H9 (cell line): Measurements from ENCODE around the gene RPS6KA1. TPM values are rescaled to one million over a fixed set of nuclear protein-coding genes. Genes with fewer than 3 reads are reported as not detected.

Experiments used
- DNase-seq: peaks from one replicate; pipeline ENCODE4 v3.0.0-alpha.2; 2017
- H2AFZ ChIP-seq: one replicate; pipeline ENCODE4 v1.6.1; 2013; ENCODE audit warnings: mild to moderate bottlenecking, low read length, control low read depth, moderate library complexity
- H2AK5ac ChIP-seq: 2 replicates; pipeline ENCODE4 v1.6.1; 2013; ENCODE audit warnings: low read length, control low read depth, mixed read lengths; ENCODE audit not compliant: insufficient read length
- H2BK120ac ChIP-seq: one replicate; pipeline ENCODE4 v1.6.1; 2013; ENCODE audit warnings: low read depth, mild to moderate bottlenecking, low read length, control low read depth, inconsistent platforms; ENCODE audit not compliant: poor library complexity, severe bottlenecking
- H2BK12ac ChIP-seq: 2 replicates; pipeline ENCODE4 v1.6.1; 2013; ENCODE audit warnings: low read length, control low read depth, mixed read lengths, low read depth; ENCODE audit not compliant: insufficient read length
- H2BK15ac ChIP-seq: 2 replicates; pipeline ENCODE4 v1.6.1; 2013; ENCODE audit warnings: low read depth, low read length, control low read depth
- H2BK20ac ChIP-seq: one replicate; pipeline ENCODE4 v1.6.1; 2013; ENCODE audit warnings: low read depth, mild to moderate bottlenecking, low read length, control low read depth, inconsistent platforms; ENCODE audit not compliant: poor library complexity, severe bottlenecking
- H2BK5ac ChIP-seq: 2 replicates; pipeline ENCODE4 v1.6.1; 2013; ENCODE audit warnings: low read length, control low read depth, mixed read lengths; ENCODE audit not compliant: insufficient read length
- H3K14ac ChIP-seq: 2 replicates; pipeline ENCODE4 v1.6.1; 2013; ENCODE audit warnings: low read length, control low read depth; ENCODE audit not compliant: insufficient read depth
- H3K18ac ChIP-seq: 2 replicates; pipeline ENCODE4 v1.6.1; 2013; ENCODE audit warnings: low read depth, mild to moderate bottlenecking, mixed read lengths, low read length, control low read depth; ENCODE audit not compliant: insufficient read length
- H3K23ac ChIP-seq: 2 replicates; pipeline ENCODE4 v1.6.1; 2013; ENCODE audit warnings: low read length, control low read depth, mixed read lengths, low read depth; ENCODE audit not compliant: insufficient read length
- H3K23me2 ChIP-seq: 2 replicates; pipeline ENCODE4 v1.6.1; 2013; ENCODE audit warnings: low read depth, mild to moderate bottlenecking, mixed read lengths, low read length, control low read depth; ENCODE audit not compliant: insufficient read length, poor library complexity, severe bottlenecking
- H3K27ac ChIP-seq: 2 replicates; pipeline ENCODE4 v1.5.1; 2013; ENCODE audit warnings: low read length, control low read depth, mixed read lengths, low read depth; ENCODE audit not compliant: insufficient read length
- H3K27me3 ChIP-seq: 2 replicates; pipeline ENCODE4 v1.6.1; 2013; ENCODE audit warnings: low read length, control low read depth, inconsistent platforms; ENCODE audit not compliant: insufficient read depth
- H3K4ac ChIP-seq: 2 replicates; pipeline ENCODE4 v1.6.1; 2013; ENCODE audit warnings: low read depth, mild to moderate bottlenecking, control low read depth, inconsistent platforms, low read length, moderate library complexity
- H3K4me1 ChIP-seq: 2 replicates; pipeline ENCODE4 v1.6.1; 2013; ENCODE audit warnings: low read length, control low read depth, inconsistent platforms; ENCODE audit not compliant: insufficient read depth
- H3K4me2 ChIP-seq: 2 replicates; pipeline ENCODE4 v1.6.1; 2013; ENCODE audit warnings: low read length, control low read depth, mixed read lengths; ENCODE audit not compliant: insufficient read length, insufficient read depth
- H3K56ac ChIP-seq: 2 replicates; pipeline ENCODE4 v1.6.1; 2013; ENCODE audit warnings: low read depth, mild to moderate bottlenecking, mixed read lengths, low read length, control low read depth; ENCODE audit not compliant: insufficient read length
- H3K79me1 ChIP-seq: 2 replicates; pipeline ENCODE4 v1.6.1; 2013; ENCODE audit warnings: low read depth, mild to moderate bottlenecking, moderate library complexity, low read length, control low read depth, inconsistent platforms; ENCODE audit not compliant: insufficient read depth, poor library complexity, severe bottlenecking
- H3K79me2 ChIP-seq: 2 replicates; pipeline ENCODE4 v1.6.1; 2013; ENCODE audit warnings: low read length, control low read depth, inconsistent platforms; ENCODE audit not compliant: insufficient read depth
- H3K9ac ChIP-seq: 2 replicates; pipeline ENCODE4 v1.6.1; 2013; ENCODE audit warnings: low read length, control low read depth, mixed read lengths; ENCODE audit not compliant: insufficient read length; ENCODE audit errors: extremely low read depth
- H3K9me3 ChIP-seq: one replicate; pipeline ENCODE4 v1.6.1; 2013; ENCODE audit warnings: low read depth, low read length, inconsistent platforms; ENCODE audit not compliant: control insufficient read depth
- H3T11ph ChIP-seq: one replicate; pipeline ENCODE4 v1.6.1; 2013; ENCODE audit warnings: mild to moderate bottlenecking, low read length, control low read depth, inconsistent platforms
- H4K20me1 ChIP-seq: one replicate; pipeline ENCODE4 v1.6.1; 2013; ENCODE audit not compliant: control insufficient read depth, insufficient read length, insufficient read depth
- H4K5ac ChIP-seq: 2 replicates; pipeline ENCODE4 v1.6.1; 2013; ENCODE audit warnings: low read depth, mild to moderate bottlenecking, mixed read lengths, low read length, control low read depth; ENCODE audit not compliant: insufficient read length
- H4K8ac ChIP-seq: replicated peaks from 2 replicates; pipeline ENCODE4 v1.6.1; 2013; ENCODE audit warnings: low read length, control low read depth, mixed read lengths, low read depth; ENCODE audit not compliant: insufficient read length
- H4K91ac ChIP-seq: 2 replicates; pipeline ENCODE4 v1.6.1; 2013; ENCODE audit warnings: low read depth, mild to moderate bottlenecking, moderate library complexity, mixed read lengths, low read length, control low read depth; ENCODE audit not compliant: insufficient read length
- H3K27ac Mint-ChIP-seq, 3 experiments: 2 replicates in 2 of 3; 3 replicates in 1 of 3; pipeline ENCODE4 v1.8.0; 2020 to 2021; ENCODE audit warnings: mixed read lengths in 3 of 3, mild to moderate bottlenecking in 1 of 3, moderate library complexity in 1 of 3
- H3K27me3 Mint-ChIP-seq: 2 replicates; pipeline ENCODE4 v1.8.0; 2021; ENCODE audit warnings: low read depth, mild to moderate bottlenecking, moderate library complexity, mixed read lengths
- H3K36me3 Mint-ChIP-seq, 3 experiments: 2 replicates in 2 of 3; 3 replicates in 1 of 3; pipeline ENCODE4 v1.8.0; 2020 to 2021; ENCODE audit warnings: low read depth in 3 of 3, mixed read lengths in 3 of 3; ENCODE audit not compliant: insufficient read depth in 1 of 3
- H3K4me1 Mint-ChIP-seq, 2 experiments: 2 replicates each; pipeline ENCODE4 v1.8.0; 2020; ENCODE audit warnings: mixed read lengths in 2 of 2
- H3K4me3 Mint-ChIP-seq, 2 experiments: 2 replicates in 1 of 2; 3 replicates in 1 of 2; pipeline ENCODE4 v1.8.0; 2020 to 2021; ENCODE audit warnings: mild to moderate bottlenecking in 2 of 2, mixed read lengths in 2 of 2, moderate library complexity in 1 of 2
- H3K9me3 Mint-ChIP-seq, 2 experiments: 2 replicates in 1 of 2; 3 replicates in 1 of 2; pipeline ENCODE4 v1.8.0; 2020; ENCODE audit warnings: mild to moderate bottlenecking in 2 of 2, mixed read lengths in 2 of 2, moderate library complexity in 1 of 2
- CTCF ChIP-seq: fragments of 200-600 bp; sonication (generic); conservative IDR thresholded peaks from 3 replicates; pipeline ENCODE4 v1.8.0; 2021; ENCODE audit warnings: antibody characterized with exemption, mild to moderate bottlenecking
- WGBS: extraction: QIAGEN DNeasy Blood & Tissue Kit; methylation state at CpG from one replicate; pipeline ENCODE4 v1.1.7; 2013; ENCODE audit warnings: missing lambda C conversion rate, low lambda C conversion rate, mixed read lengths; ENCODE audit not compliant: insufficient read length; ENCODE audit errors: extremely low coverage; 5-methylcytosine and 5-hydroxymethylcytosine counted together
- total RNA-seq: library from RNA; stranded (reverse); gene quantifications from 2 replicates; pipeline ENCODE4 v1.2.1, GENCODE V29; 2021

The RPS6KA1 gene
- total RNA-seq, 1 experiment from 2014 or later: 45.3 TPM

GRCh38 chr1:26548841-26549240 lies 19.3 kb downstream of the RPS6KA1 start:
- TF ChIP-seq CTCF: no peak
- Histone ChIP-seq H3K27ac (no peak overlapping the region), H3K4me1 (no peaks in the 10 kb centered on the region; the same call in 1 of the 2 replicates), H3K9me3 (no peaks in the 10 kb centered on the region), H2BK20ac (no peak overlapping the region), H2AK5ac (no peak overlapping the region), H2AFZ (no peak overlapping the region), H3K9ac (no peak overlapping the region), H3K18ac (no peak overlapping the region), H3T11ph (no peak overlapping the region), H3K14ac (no peak overlapping the region), H3K4ac (no peak overlapping the region), H3K23ac (no peak overlapping the region), H2BK5ac (no peak overlapping the region), H3K27me3 (no peaks in the 10 kb centered on the region), H2BK15ac (no peak overlapping the region), H4K8ac (no peak overlapping the region), H3K4me2 (no peak overlapping the region), H3K79me1 (no peaks in the 10 kb centered on the region), H3K56ac (no peak overlapping the region), H2BK120ac (no peak overlapping the region), H4K5ac (no peak overlapping the region), H4K91ac (no peak overlapping the region), H3K23me2 (no peaks in the 10 kb centered on the region), H2BK12ac (no peak overlapping the region), H3K79me2 (no peaks in the 10 kb centered on the region), H4K20me1 (no peaks in the 10 kb centered on the region)
- H3K9me3 Mint-ChIP-seq: no peaks in the 10 kb centered on the region
- H3K36me3 Mint-ChIP-seq: peaks cover 6 to 41% (median 40%) of the 10 kb centered on the region in 3 experiments
- DNase-seq: no peak
- H3K4me3 Mint-ChIP-seq: no peak overlapping the region
- WGBS: no CpG with 5 or more reads among the region's 3 CpGs
- peaks cover 0 to 3% of the 10 kb centered on the region in 2 experiments; a peak in 3 of 4 replicates for H3K4me1 Mint-ChIP-seq
- H3K27ac Mint-ChIP-seq: no peak overlapping the region; a peak in 1 of 7 replicates
- no peaks in the 10 kb centered on the region for H3K27me3 Mint-ChIP-seq
